Measurements from ENCODE around the gene HK1.

The HK1 gene

DNA sequence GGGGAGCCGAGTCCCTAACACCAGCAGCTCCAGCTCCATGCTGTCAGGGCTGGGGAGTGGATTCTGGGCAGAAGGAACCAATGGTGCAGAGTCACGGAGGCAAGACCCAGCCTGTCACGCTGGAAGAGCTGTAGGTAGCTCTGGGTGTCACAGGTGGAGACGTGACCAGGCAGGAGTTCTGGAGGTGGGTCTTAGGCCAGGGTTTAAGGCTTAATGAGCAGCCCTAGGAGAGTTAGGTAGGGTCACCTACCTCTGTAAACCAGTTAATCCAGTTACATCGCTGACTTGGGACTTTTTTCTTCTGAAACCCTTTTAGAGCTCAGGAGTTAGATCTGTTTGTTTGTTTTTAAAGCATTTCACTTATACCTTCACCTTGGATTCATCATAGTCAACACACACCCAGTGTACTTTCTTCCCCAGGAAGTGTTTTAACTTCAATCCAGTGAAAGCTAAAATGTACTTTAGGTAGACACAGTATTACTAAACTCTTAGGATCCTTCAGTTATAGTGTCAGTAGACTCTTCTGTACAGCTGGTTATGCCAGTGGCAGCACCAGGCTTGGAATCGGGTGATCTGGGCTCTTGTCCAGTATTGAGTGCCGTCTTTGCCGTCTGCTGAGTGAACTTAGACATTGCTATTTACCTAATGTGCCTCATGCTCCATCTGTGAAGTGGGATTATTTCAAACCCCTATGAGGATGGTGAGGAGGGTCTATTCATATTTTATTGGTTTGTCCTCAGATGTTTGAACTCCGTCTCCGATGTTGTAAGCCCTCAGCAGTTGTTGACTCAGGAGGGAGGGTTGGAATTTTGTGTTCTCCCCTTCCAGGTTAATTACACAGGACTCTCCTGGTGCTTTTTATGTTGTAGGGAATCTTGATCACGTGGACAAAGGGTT, 107.4 kb downstream of the HK1 start:
- H3K4me3 ChIP-seq (ENCODE audit: low read length), result no peak overlapping the region
- H3K9me3 ChIP-seq (ENCODE audit: insufficient read depth, low read length), result no peaks in the 10 kb centered on the region
- H4K20me1 ChIP-seq (ENCODE audit: insufficient read depth, low read length), result no peaks in the 10 kb centered on the region
- H3K27ac ChIP-seq (ENCODE audit: low read length), result no peak overlapping the region
- no peaks in the 10 kb centered on the region for H3K4me1 ChIP-seq (ENCODE audit: low read length)
- H3K27me3 ChIP-seq (ENCODE audit: low read depth, low read length), result no peaks in the 10 kb centered on the region
- no peak for TF ChIP-seq EZH2phosphoT487 (IDR thresholded peaks at IDR 0.05; ENCODE audit: low read depth)
- TF ChIP-seq CTCF (IDR thresholded peaks at IDR 0.05; ENCODE audit: low read depth, low read length), result no peak
- H3K79me2 ChIP-seq (ENCODE audit: low read length), result no peaks in the 10 kb centered on the region
- no peaks in the 10 kb centered on the region for H3K36me3 ChIP-seq (replicated peaks; ENCODE audit: low read depth, low read length)
- H2AFZ ChIP-seq (ENCODE audit: low read depth, low read length), result no peak overlapping the region
- H3K9ac ChIP-seq (ENCODE audit: low read length), result no peak overlapping the region
- H3K4me2 ChIP-seq (ENCODE audit: low read length), result no peak overlapping the region

GRCh38 chr10:69387500-69387899, 109.2 kb downstream of the HK1 start:
- H2AFZ ChIP-seq (ENCODE audit: low read depth, low read length), result no peak overlapping the region
- H4K20me1 ChIP-seq (ENCODE audit: insufficient read depth, low read length), result no peaks in the 10 kb centered on the region
- H3K9me3 ChIP-seq (ENCODE audit: insufficient read depth, low read length), result no peaks in the 10 kb centered on the region
- no peak overlapping the region for H3K4me2 ChIP-seq (ENCODE audit: low read length)
- H3K27ac ChIP-seq (ENCODE audit: low read length), result no peak overlapping the region
- no peaks in the 10 kb centered on the region for H3K36me3 ChIP-seq (replicated peaks; ENCODE audit: low read depth, low read length)
- no peaks in the 10 kb centered on the region for H3K4me1 ChIP-seq (ENCODE audit: low read length)
- no peak for TF ChIP-seq EZH2phosphoT487 (IDR thresholded peaks at IDR 0.05; ENCODE audit: low read depth)
- TF ChIP-seq CTCF (IDR thresholded peaks at IDR 0.05; ENCODE audit: low read depth, low read length), result no peak
- H3K9ac ChIP-seq (ENCODE audit: low read length), result no peak overlapping the region
- H3K79me2 ChIP-seq (ENCODE audit: low read length), result no peaks in the 10 kb centered on the region
- H3K4me3 ChIP-seq (ENCODE audit: low read length), result no peak overlapping the region
- H3K27me3 ChIP-seq (ENCODE audit: low read depth, low read length), result no peaks in the 10 kb centered on the region

DNA sequence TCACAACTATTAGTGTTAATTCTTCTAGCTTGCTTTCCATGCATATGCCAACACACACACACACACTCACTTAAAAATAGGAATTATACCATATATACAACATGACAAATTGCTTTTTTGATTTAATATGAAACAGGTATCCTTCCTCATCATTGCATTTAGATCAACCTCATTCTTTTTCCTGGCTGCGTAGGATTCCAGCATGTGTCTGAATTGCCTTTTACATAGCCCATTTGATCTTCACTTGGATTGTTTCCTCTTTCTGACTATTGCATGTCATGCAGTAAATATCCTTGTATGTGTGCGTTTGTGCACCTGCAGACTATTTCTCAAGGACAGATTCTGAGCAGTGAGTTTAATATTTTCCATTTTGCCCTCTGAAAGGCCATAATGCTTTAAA, 110.2 kb downstream of the HK1 start:
- Histone ChIP-seq H3K4me2 (ENCODE audit: low read length) (no peak overlapping the region), H3K79me2 (ENCODE audit: low read length) (no peaks in the 10 kb centered on the region), H4K20me1 (ENCODE audit: insufficient read depth, low read length) (no peaks in the 10 kb centered on the region), H3K9me3 (ENCODE audit: insufficient read depth, low read length) (no peaks in the 10 kb centered on the region), H3K9ac (ENCODE audit: low read length) (no peak overlapping the region), H3K4me1 (ENCODE audit: low read length) (no peaks in the 10 kb centered on the region), H3K4me3 (ENCODE audit: low read length) (no peak overlapping the region), H3K27me3 (ENCODE audit: low read depth, low read length) (no peaks in the 10 kb centered on the region), H2AFZ (ENCODE audit: low read depth, low read length) (no peak overlapping the region), H3K36me3 (replicated peaks; ENCODE audit: low read depth, low read length) (no peaks in the 10 kb centered on the region), H3K27ac (ENCODE audit: low read length) (no peak overlapping the region)
- no peak for TF ChIP-seq EZH2phosphoT487 (IDR thresholded peaks at IDR 0.05; ENCODE audit: low read depth)
- TF ChIP-seq CTCF (IDR thresholded peaks at IDR 0.05; ENCODE audit: low read depth, low read length), result no peak

DNA sequence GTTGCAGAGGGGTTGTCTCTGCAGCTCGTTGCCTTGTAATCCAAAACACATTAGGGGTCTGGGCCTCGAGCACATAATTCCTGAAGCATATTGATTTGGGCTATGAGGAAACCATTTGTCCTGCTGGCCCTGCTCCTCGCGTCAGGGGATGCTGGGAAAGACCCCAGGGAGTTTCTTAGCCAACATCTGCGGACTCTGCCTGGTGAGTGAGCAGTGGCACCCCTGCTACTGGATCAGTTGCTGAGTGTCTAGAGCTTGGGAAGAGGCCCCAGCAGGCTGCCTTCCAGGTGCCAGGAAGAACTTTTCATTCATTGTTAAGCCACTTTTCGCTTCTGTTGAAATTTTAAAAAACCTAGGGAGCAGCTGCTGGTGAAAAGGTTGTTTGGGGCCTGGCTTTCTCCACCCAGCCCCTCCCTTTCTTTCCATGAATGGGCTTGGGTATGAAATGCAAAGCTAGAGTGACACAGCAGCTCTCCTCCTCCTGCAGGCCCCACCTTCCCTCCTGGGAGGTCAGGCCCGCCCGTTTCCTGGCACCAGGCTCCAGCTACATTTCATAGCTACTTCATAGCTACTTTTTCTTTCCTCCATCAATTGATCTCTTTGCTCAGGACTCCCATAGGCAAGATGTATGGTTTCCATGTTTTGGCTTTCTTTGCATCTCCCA, 111.7 kb downstream of the HK1 start:
- Histone ChIP-seq H3K27me3 (ENCODE audit: low read depth, low read length) (no peaks in the 10 kb centered on the region), H3K9me3 (ENCODE audit: insufficient read depth, low read length) (no peaks in the 10 kb centered on the region), H4K20me1 (ENCODE audit: insufficient read depth, low read length) (no peaks in the 10 kb centered on the region), H3K4me3 (ENCODE audit: low read length) (no peak overlapping the region), H3K27ac (ENCODE audit: low read length) (no peak overlapping the region), H2AFZ (ENCODE audit: low read depth, low read length) (no peak overlapping the region), H3K4me2 (ENCODE audit: low read length) (no peak overlapping the region), H3K9ac (ENCODE audit: low read length) (no peak overlapping the region), H3K4me1 (ENCODE audit: low read length) (no peaks in the 10 kb centered on the region), H3K79me2 (ENCODE audit: low read length) (no peaks in the 10 kb centered on the region), H3K36me3 (replicated peaks; ENCODE audit: low read depth, low read length) (no peaks in the 10 kb centered on the region)
- TF ChIP-seq EZH2phosphoT487 (IDR thresholded peaks at IDR 0.05; ENCODE audit: low read depth) (no peak), CTCF (IDR thresholded peaks at IDR 0.05; ENCODE audit: low read depth, low read length) (no peak)
